Measurements from ENCODE around the gene NRGN. TPM values are rescaled to one million over a fixed set of nuclear protein-coding genes. Genes with fewer than 3 reads are reported as not detected.
A peak's percentile ranks its signal among the peaks of the same experiment; 100 is the strongest.

NRGN gene
- total RNA-seq, 1 donor from 2014 or later, result 17.0 TPM

DNA sequence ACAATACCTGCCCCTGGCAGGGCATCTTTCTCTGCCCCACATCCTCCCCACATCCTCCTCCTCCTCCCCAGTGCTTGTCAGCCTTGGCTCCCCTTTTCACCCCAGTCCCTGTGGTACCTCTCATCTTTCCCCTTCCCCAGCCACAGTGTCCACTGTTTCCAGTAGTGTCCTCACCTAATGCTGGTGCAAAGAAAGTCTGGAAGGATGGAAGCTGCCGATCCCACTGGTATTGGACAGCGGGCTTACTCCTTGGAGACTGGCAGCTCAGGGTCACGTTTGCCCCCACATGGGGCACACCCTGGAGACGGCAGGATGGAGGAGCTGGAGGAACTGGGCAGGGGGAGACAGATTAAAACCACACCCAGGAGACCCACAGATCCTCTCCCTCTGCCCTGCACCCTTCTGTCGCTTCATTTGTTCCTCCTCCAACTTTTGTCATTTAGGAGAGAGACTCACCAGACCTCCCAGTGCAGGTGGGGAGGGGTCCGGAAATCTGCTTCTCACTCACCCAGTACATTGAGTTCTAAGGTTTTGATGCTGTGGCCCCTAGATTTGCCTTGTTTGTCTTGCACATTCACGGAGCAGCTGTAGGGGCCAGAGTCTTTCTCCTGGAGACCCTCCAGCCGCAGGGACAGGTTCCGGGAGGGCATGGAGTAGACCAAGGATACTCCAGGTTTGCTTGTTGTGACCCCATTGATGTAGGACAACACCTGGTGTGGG, 16.5 kb downstream of the NRGN start:
- peak overlapping the region; percentile 84 for H3K4me3 Mint-ChIP-seq (ENCODE audit: unreplicated experiment)

DNA sequence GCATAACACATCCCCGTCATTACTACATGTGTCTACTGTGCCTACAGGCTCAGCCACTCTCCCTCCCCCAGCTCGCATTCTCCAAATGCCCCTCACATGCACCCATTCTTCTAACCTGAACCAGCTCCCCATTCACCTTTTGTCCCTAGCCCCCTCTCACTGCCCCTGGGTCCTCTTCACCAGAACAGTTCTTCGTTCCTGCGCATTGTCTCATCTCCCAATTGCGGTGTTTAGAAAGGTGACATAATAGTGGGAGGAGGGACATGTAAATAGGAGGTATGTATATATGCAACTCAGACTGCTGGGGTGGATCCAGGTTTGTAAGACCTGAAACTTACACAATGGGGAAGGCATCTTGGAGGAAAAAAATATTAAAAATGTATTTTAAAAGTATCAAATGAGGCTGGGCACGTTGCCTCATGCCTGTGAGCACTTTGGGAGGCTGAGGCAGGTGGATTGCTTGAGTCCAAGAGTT, 17.0 kb downstream of the NRGN start:
- H3K4me3 Mint-ChIP-seq (ENCODE audit: unreplicated experiment), result peak overlapping the region; percentile 84
- H3K36me3 Mint-ChIP-seq (ENCODE audit: low read depth, unreplicated experiment), result peaks cover 68% of the 10 kb centered on the region
- TF ChIP-seq, protein P1, sequence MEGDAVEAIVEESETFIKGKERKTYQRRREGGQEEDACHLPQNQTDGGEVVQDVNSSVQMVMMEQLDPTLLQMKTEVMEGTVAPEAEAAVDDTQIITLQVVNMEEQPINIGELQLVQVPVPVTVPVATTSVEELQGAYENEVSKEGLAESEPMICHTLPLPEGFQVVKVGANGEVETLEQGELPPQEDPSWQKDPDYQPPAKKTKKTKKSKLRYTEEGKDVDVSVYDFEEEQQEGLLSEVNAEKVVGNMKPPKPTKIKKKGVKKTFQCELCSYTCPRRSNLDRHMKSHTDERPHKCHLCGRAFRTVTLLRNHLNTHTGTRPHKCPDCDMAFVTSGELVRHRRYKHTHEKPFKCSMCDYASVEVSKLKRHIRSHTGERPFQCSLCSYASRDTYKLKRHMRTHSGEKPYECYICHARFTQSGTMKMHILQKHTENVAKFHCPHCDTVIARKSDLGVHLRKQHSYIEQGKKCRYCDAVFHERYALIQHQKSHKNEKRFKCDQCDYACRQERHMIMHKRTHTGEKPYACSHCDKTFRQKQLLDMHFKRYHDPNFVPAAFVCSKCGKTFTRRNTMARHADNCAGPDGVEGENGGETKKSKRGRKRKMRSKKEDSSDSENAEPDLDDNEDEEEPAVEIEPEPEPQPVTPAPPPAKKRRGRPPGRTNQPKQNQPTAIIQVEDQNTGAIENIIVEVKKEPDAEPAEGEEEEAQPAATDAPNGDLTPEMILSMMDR (IDR thresholded peaks at IDR 0.05; ENCODE audit: unreplicated experiment), result no peak
- peak overlapping the region; percentile 83 for H3K27ac Mint-ChIP-seq (ENCODE audit: unreplicated experiment)
- H3K4me1 Mint-ChIP-seq (ENCODE audit: unreplicated experiment), result peaks cover 66% of the 10 kb centered on the region
- DNase-seq (ENCODE audit: low spot score), result no peak
- no peaks in the 10 kb centered on the region for H3K9me3 Mint-ChIP-seq (ENCODE audit: unreplicated experiment)
- H3K27me3 Mint-ChIP-seq (ENCODE audit: unreplicated experiment), result peaks cover 25% of the 10 kb centered on the region

More for the DNA sequence above, 16.5 kb downstream of the NRGN start:
- no peak overlapping the region for H3K27ac Mint-ChIP-seq (ENCODE audit: unreplicated experiment)
- peaks cover 64% of the 10 kb centered on the region for H3K4me1 Mint-ChIP-seq (ENCODE audit: unreplicated experiment)
- DNase-seq (ENCODE audit: low spot score), result no peak
- H3K9me3 Mint-ChIP-seq (ENCODE audit: unreplicated experiment), result no peaks in the 10 kb centered on the region
- TF ChIP-seq, protein P1 (IDR thresholded peaks at IDR 0.05; ENCODE audit: unreplicated experiment), result no peak
- H3K27me3 Mint-ChIP-seq (ENCODE audit: unreplicated experiment), result peaks cover 22% of the 10 kb centered on the region
- H3K36me3 Mint-ChIP-seq (ENCODE audit: low read depth, unreplicated experiment), result peaks cover 67% of the 10 kb centered on the region

DNA sequence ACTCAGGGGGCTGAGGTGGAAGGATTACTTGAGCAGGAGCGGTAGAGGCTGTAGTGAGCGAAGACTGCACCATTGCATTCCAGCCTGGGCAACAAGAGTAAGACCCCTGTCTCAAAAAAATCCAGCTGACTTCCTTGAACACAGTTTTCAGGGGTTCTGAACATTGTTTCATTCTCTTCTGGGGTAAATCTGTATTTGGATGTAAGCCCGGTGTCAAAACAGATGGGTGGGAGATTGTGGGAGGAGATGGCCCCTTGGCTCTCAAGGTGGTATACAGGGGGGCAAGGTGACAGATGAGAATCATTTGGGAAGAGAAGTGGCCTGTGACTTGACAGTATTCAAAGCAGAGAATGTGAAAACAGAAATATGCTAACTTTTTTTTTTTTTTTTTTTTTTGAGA, 17.6 kb downstream of the NRGN start:
- Mint-ChIP-seq H3K4me3 (ENCODE audit: unreplicated experiment) (peak overlapping the region; percentile 98), H3K27me3 (ENCODE audit: unreplicated experiment) (peaks cover 25% of the 10 kb centered on the region), H3K36me3 (ENCODE audit: low read depth, unreplicated experiment) (peaks cover 67% of the 10 kb centered on the region), H3K4me1 (ENCODE audit: unreplicated experiment) (peaks cover 65% of the 10 kb centered on the region), H3K9me3 (ENCODE audit: unreplicated experiment) (no peaks in the 10 kb centered on the region), H3K27ac (ENCODE audit: unreplicated experiment) (peak overlapping the region; percentile 32)
- DNase-seq (ENCODE audit: low spot score), result no peak
- TF ChIP-seq, protein P1 (IDR thresholded peaks at IDR 0.05; ENCODE audit: unreplicated experiment), result no peak

GRCh38 chr11:124758355-124759265, 18.9 kb downstream of the NRGN start:
- peak; percentile 87 for DNase-seq (ENCODE audit: low spot score)
- no peaks in the 10 kb centered on the region for H3K9me3 Mint-ChIP-seq (ENCODE audit: unreplicated experiment)

More at GRCh38 chr11:124758355-124759265, 18.9 kb downstream of the NRGN start:
- Mint-ChIP-seq H3K4me1 (ENCODE audit: unreplicated experiment) (peaks cover 54% of the 10 kb centered on the region), H3K27ac (ENCODE audit: unreplicated experiment) (peak overlapping the region; percentile 97), H3K27me3 (ENCODE audit: unreplicated experiment) (peaks cover 21% of the 10 kb centered on the region), H3K4me3 (ENCODE audit: unreplicated experiment) (peak overlapping the region; percentile 98), H3K36me3 (ENCODE audit: low read depth, unreplicated experiment) (peaks cover 59% of the 10 kb centered on the region)
- TF ChIP-seq, protein P1 (IDR thresholded peaks at IDR 0.05; ENCODE audit: unreplicated experiment), result peak; percentile 73

All from endothelial cell (in vitro differentiated cells).